ENCODE data around the gene KIF27. TPM values are rescaled to one million over a fixed set of nuclear protein-coding genes. Genes with fewer than 3 reads are reported as not detected.
A peak's percentile ranks its signal among the peaks of the same experiment; 100 is the strongest.

The KIF27 gene, protein sequence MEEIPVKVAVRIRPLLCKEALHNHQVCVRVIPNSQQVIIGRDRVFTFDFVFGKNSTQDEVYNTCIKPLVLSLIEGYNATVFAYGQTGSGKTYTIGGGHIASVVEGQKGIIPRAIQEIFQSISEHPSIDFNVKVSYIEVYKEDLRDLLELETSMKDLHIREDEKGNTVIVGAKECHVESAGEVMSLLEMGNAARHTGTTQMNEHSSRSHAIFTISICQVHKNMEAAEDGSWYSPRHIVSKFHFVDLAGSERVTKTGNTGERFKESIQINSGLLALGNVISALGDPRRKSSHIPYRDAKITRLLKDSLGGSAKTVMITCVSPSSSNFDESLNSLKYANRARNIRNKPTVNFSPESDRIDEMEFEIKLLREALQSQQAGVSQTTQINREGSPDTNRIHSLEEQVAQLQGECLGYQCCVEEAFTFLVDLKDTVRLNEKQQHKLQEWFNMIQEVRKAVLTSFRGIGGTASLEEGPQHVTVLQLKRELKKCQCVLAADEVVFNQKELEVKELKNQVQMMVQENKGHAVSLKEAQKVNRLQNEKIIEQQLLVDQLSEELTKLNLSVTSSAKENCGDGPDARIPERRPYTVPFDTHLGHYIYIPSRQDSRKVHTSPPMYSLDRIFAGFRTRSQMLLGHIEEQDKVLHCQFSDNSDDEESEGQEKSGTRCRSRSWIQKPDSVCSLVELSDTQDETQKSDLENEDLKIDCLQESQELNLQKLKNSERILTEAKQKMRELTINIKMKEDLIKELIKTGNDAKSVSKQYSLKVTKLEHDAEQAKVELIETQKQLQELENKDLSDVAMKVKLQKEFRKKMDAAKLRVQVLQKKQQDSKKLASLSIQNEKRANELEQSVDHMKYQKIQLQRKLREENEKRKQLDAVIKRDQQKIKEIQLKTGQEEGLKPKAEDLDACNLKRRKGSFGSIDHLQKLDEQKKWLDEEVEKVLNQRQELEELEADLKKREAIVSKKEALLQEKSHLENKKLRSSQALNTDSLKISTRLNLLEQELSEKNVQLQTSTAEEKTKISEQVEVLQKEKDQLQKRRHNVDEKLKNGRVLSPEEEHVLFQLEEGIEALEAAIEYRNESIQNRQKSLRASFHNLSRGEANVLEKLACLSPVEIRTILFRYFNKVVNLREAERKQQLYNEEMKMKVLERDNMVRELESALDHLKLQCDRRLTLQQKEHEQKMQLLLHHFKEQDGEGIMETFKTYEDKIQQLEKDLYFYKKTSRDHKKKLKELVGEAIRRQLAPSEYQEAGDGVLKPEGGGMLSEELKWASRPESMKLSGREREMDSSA (N-terminal part only)
- total RNA-seq (10 to 100 TPM in 4 of 7 donors, 1 to 10 TPM in 3; 7.4 to 16.2 (median 10.4) TPM), polyA plus RNA-seq (1 to 10 TPM; 1.5 to 4.3 TPM)
- long read RNA-seq, donor 1, partial matches to known transcripts: 21 of 29 reads
- long read RNA-seq, donor 1, other reads (novel, unspliced or antisense): 8 of 29 reads
- long read RNA-seq, donor 2: 0 reads
- long read RNA-seq, donor 3, partial matches to known transcripts: 1 of 8 reads
- long read RNA-seq, donor 3, other reads (novel, unspliced or antisense): 7 of 8 reads

DNA sequence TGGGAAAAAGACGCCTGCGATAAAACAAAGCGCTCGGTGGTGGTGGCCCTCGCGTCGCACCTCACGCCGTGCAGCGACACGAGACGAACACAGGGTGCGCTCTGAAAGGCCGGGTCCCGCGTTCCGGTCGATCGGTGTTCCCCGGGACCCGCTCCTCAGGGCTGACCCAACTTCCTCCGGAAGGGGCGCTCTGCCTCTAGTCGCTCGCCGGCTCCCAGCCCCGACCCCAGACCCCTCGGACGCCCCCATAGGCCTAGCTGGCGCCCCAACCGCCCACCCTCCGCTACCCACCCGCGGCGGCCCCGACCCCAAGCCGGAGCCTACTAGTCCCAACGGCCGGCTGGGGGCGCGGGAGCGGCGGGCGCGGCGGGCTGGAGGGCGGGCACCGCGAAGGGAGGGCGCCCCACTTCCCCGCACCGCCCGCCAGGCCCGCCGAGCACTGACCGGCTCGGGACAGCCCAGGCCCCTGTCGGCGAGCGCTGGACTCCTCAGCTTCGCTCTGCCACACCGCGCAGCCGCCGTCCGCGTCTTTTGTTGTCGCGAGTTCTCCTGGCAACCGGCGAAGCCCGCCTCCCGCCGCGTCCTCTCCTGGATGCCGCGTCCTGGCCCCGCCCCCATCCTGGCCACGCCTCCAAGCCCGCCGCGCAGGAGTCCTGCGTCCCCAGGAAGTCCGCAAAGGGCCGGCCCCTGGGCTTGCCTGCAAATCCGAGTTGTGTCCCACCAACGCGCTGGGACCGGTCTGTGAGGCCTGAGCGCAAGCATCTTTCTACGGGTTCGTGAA is at the start of gene KIF27:
Gene KIF27 (minus strand): TSS at position 506 of the 781 bp plus-strand sequence. CDS start 5,841 bp downstream, outside the sequence.
- Histone ChIP-seq H3K4me1 (ENCODE audit: insufficient read depth) (peaks cover 1% of the 10 kb centered on the region), H3K4me3 (peak within 1 kb of the TSS; percentile 99), H3K27ac (peak within 1 kb of the TSS; percentile 84 to 90), H3K36me3 (no peaks in the 10 kb centered on the region), H3K27me3 (no peaks in the 10 kb centered on the region), H3K9me3 (no peaks in the 10 kb centered on the region)
- WGBS, 3 donors: 0 to 1% (median 0%) methylated on average over 64 to 92 of the region's 92 CpGs
- TF ChIP-seq, protein P1, sequence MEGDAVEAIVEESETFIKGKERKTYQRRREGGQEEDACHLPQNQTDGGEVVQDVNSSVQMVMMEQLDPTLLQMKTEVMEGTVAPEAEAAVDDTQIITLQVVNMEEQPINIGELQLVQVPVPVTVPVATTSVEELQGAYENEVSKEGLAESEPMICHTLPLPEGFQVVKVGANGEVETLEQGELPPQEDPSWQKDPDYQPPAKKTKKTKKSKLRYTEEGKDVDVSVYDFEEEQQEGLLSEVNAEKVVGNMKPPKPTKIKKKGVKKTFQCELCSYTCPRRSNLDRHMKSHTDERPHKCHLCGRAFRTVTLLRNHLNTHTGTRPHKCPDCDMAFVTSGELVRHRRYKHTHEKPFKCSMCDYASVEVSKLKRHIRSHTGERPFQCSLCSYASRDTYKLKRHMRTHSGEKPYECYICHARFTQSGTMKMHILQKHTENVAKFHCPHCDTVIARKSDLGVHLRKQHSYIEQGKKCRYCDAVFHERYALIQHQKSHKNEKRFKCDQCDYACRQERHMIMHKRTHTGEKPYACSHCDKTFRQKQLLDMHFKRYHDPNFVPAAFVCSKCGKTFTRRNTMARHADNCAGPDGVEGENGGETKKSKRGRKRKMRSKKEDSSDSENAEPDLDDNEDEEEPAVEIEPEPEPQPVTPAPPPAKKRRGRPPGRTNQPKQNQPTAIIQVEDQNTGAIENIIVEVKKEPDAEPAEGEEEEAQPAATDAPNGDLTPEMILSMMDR (IDR thresholded peaks at IDR 0.05): peak; percentile 7 to 74 (median 67)
- no peak for TF ChIP-seq EP300 (IDR thresholded peaks at IDR 0.05)
- peak; percentile 92 for TF ChIP-seq POLR2A (IDR thresholded peaks at IDR 0.05)
- DNase-seq: peak; percentile 98 to 100 (median 99)
- intact Hi-C loops (cut with DNase I): loop anchor here in 1 of 4 donors (10.0 kb wide), 1 partner anchor 54 kb away; no protein-coding TSS in a partner anchor

DNA sequence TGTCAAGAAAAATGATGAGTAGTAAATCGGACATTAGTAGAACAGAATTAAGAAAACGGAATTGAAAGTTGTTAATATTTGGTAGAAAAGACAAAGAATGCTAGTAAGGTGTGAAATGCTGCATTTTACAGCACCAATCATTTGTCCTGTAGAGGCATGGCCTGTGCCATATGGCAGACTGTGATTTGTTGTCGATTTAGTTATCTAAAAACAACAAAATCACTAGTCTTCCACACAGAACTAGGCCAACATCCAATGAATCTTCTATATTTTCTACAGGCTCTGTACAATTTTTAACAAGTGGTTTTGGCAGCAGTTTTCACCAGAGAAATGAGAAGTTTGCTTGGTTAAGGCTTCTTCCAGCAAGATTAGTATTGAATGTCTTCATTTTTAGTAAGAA is 48.4 kb upstream of the KIF27 start:
- no peaks in the 10 kb centered on the region for H3K36me3 ChIP-seq
- H3K27ac ChIP-seq: no peak overlapping the region
- no peaks in the 10 kb centered on the region for H3K27me3 ChIP-seq
- no peak overlapping the region for H3K4me3 ChIP-seq
- DNase-seq: no peak
- TF ChIP-seq EP300 (IDR thresholded peaks at IDR 0.05) (no peak), POLR2A (IDR thresholded peaks at IDR 0.05) (no peak)
- TF ChIP-seq, protein P1 (IDR thresholded peaks at IDR 0.05): no peak
- peaks cover 3% of the 10 kb centered on the region for H3K4me1 ChIP-seq (ENCODE audit: insufficient read depth)
- H3K9me3 ChIP-seq: no peaks in the 10 kb centered on the region
- WGBS, 3 donors: 56 to 64% (median 57%) methylated on average over 3 of the region's 3 CpGs
- intact Hi-C loops (cut with DNase I): loop anchor here in 1 of 4 donors (10.0 kb wide), 1 partner anchor 45 kb away; the partner anchor contains the start of gene KIF27

DNA sequence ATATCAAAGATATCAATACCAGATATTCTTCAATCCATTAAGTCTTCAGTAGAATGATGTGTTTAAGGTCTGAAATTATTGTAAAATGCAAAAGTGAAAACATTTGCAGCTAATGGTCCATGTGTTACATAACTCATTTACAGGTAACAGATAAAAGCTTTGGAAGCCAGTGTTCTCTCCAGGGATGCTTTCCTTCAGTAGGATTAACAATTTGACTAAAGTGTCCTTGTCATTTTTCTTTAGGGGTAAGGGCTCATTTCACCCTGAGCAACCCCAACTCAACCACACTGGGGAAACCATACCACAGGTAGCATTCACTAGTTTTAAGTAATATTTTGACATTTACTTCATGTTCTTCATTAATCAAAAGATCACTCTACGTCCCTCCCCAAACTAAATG is 45.8 kb upstream of the KIF27 start:
- TF ChIP-seq POLR2A (IDR thresholded peaks at IDR 0.05) (no peak), EP300 (IDR thresholded peaks at IDR 0.05) (no peak)
- TF ChIP-seq, protein P1 (IDR thresholded peaks at IDR 0.05): no peak
- H3K27me3 ChIP-seq: no peaks in the 10 kb centered on the region
- H3K27ac ChIP-seq: no peak overlapping the region
- intact Hi-C loops (cut with DNase I): no loop called here
- H3K9me3 ChIP-seq: no peaks in the 10 kb centered on the region
- no peaks in the 10 kb centered on the region for H3K36me3 ChIP-seq
- no peak overlapping the region for H3K4me3 ChIP-seq
- peaks cover 3% of the 10 kb centered on the region for H3K4me1 ChIP-seq (ENCODE audit: insufficient read depth)
- WGBS, 3 donors: 75 to 82% (median 77%) methylated on average over 1 of the region's 1 CpG
- no peak for DNase-seq

All from ovary (tissue), 10 donors.